MM.1S (cell line): ENCODE measurements around the gene MYOF.

ENCODE experiments used
- DNase-seq: peaks from one replicate; pipeline ENCODE4 v3.0.0-alpha.2; 2015
- H2AFZ ChIP-seq: fragments of 300-600 bp; sonication (generic); 2 replicates; pipeline ENCODE4 v1.6.0; 2016; ENCODE audit warnings: antibody characterized with exemption, low read length
- H3F3A ChIP-seq: fragments of 300-600 bp; sonication (generic); 2 replicates; pipeline ENCODE4 v1.6.1; 2016; ENCODE audit warnings: mild to moderate bottlenecking, antibody characterized with exemption, low read length, moderate library complexity, mixed read lengths; ENCODE audit not compliant: insufficient read depth
- H3K27ac ChIP-seq: fragments of 300-600 bp; sonication (generic); 2 replicates; pipeline ENCODE4 v1.5.1; 2016; ENCODE audit warnings: mild to moderate bottlenecking, low read length
- H3K27me3 ChIP-seq: fragments of 300-600 bp; sonication (generic); replicated peaks from 2 replicates; pipeline ENCODE4 v1.6.0; 2016; ENCODE audit warnings: low read length; ENCODE audit not compliant: insufficient read depth
- H3K36me3 ChIP-seq: fragments of 300-600 bp; sonication (generic); replicated peaks from 2 replicates; pipeline ENCODE4 v1.6.1; 2016; ENCODE audit warnings: mild to moderate bottlenecking, low read length, mixed read lengths; ENCODE audit not compliant: insufficient read depth
- H3K4me1 ChIP-seq: fragments of 300-600 bp; sonication (generic); 2 replicates; pipeline ENCODE4 v1.6.1; 2016; ENCODE audit warnings: low read length, mixed read lengths
- H3K4me2 ChIP-seq: fragments of 300-600 bp; sonication (generic); 2 replicates; pipeline ENCODE4 v1.6.0; 2016; ENCODE audit warnings: low read depth, low read length
- H3K4me3 ChIP-seq: fragments of 300-600 bp; sonication (generic); 2 replicates; pipeline ENCODE4 v1.5.1; 2016; ENCODE audit warnings: low read length, mixed read lengths
- H3K79me2 ChIP-seq: fragments of 300-600 bp; sonication (generic); 2 replicates; pipeline ENCODE4 v1.6.1; 2016; ENCODE audit warnings: mixed run types, low read length, mixed read lengths
- H3K9ac ChIP-seq: fragments of 300-600 bp; sonication (generic); 2 replicates; pipeline ENCODE4 v1.6.1; 2016; ENCODE audit warnings: low read length, mixed read lengths
- H3K9me2 ChIP-seq: fragments of 300-600 bp; sonication (generic); replicated peaks from 2 replicates; pipeline ENCODE4 v1.6.1; 2016; ENCODE audit warnings: mild to moderate bottlenecking, low read length, mixed read lengths; ENCODE audit not compliant: insufficient read depth
- H3K9me3 ChIP-seq: fragments of 300-600 bp; sonication (generic); replicated peaks from 2 replicates; pipeline ENCODE4 v1.6.1; 2016; ENCODE audit warnings: mild to moderate bottlenecking, low read length, mixed read lengths; ENCODE audit not compliant: insufficient read depth
- H4K20me1 ChIP-seq: fragments of 300-600 bp; sonication (generic); 2 replicates; pipeline ENCODE4 v1.6.1; 2016; ENCODE audit warnings: mild to moderate bottlenecking, low read length, moderate library complexity, mixed read lengths; ENCODE audit not compliant: insufficient read depth
- EZH2 ChIP-seq: fragments of 300-600 bp; sonication (generic); optimal IDR thresholded peaks from 2 replicates; pipeline ENCODE3; 2017; ENCODE audit warnings: low read depth, mild to moderate bottlenecking, antibody characterized with exemption, low read length, mixed read lengths
- EZH2phosphoT487 ChIP-seq: fragments of 300-600 bp; sonication (generic); IDR thresholded peaks from 2 replicates; pipeline ENCODE4 v1.6.1; 2018; ENCODE audit warnings: antibody characterized with exemption, low read length
- TF ChIP-seq, protein P1 (sequence below): fragments of 300-600 bp; sonication (generic); IDR thresholded peaks from 2 replicates; pipeline ENCODE4 v1.5.1; 2016; ENCODE audit warnings: antibody characterized with exemption, low read length, mixed read lengths

MYOF gene

GRCh38 chr10:93447970-93448369 lies 34.2 kb downstream of the MYOF start:
- Histone ChIP-seq H3K9ac (no peak overlapping the region), H3F3A (no peaks in the 10 kb centered on the region), H3K4me3 (no peak overlapping the region), H3K36me3 (no peaks in the 10 kb centered on the region), H3K9me2 (no peaks in the 10 kb centered on the region), H3K4me2 (no peak overlapping the region), H4K20me1 (no peaks in the 10 kb centered on the region), H3K27ac (no peak overlapping the region), H2AFZ (no peak overlapping the region), H3K4me1 (no peaks in the 10 kb centered on the region), H3K79me2 (no peaks in the 10 kb centered on the region), H3K27me3 (no peaks in the 10 kb centered on the region), H3K9me3 (no peaks in the 10 kb centered on the region)
- no peak for TF ChIP-seq EZH2
- TF ChIP-seq, protein P1, sequence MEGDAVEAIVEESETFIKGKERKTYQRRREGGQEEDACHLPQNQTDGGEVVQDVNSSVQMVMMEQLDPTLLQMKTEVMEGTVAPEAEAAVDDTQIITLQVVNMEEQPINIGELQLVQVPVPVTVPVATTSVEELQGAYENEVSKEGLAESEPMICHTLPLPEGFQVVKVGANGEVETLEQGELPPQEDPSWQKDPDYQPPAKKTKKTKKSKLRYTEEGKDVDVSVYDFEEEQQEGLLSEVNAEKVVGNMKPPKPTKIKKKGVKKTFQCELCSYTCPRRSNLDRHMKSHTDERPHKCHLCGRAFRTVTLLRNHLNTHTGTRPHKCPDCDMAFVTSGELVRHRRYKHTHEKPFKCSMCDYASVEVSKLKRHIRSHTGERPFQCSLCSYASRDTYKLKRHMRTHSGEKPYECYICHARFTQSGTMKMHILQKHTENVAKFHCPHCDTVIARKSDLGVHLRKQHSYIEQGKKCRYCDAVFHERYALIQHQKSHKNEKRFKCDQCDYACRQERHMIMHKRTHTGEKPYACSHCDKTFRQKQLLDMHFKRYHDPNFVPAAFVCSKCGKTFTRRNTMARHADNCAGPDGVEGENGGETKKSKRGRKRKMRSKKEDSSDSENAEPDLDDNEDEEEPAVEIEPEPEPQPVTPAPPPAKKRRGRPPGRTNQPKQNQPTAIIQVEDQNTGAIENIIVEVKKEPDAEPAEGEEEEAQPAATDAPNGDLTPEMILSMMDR, result no peak
- TF ChIP-seq EZH2phosphoT487, result no peak
- no peak for DNase-seq

DNA sequence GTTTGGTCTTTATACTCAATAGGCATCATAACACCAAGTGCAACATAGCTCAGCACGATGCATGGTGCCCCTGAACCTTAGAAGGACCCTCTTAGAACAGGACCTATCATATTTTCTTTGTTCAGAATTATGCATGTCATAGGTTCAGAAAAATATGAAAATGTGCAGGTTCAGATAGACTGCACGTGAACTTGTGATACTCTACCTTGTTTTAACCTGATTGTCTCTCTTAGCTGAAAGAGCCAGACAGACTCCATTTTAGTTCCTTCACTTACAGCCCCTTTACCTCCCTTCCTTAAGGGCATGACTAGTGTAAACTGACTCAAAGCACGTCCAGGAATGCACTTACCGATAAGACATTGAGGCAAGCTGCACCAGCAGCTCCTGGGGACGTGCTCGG lies 35.1 kb downstream of the MYOF start:
- Histone ChIP-seq H3K4me1 (no peaks in the 10 kb centered on the region), H3K9ac (no peak overlapping the region), H3K79me2 (no peaks in the 10 kb centered on the region), H3K36me3 (no peaks in the 10 kb centered on the region), H3K27me3 (no peaks in the 10 kb centered on the region), H2AFZ (no peak overlapping the region), H3K9me2 (no peaks in the 10 kb centered on the region), H4K20me1 (no peaks in the 10 kb centered on the region), H3K9me3 (no peaks in the 10 kb centered on the region), H3K4me2 (no peak overlapping the region), H3K4me3 (no peak overlapping the region), H3F3A (no peaks in the 10 kb centered on the region), H3K27ac (no peak overlapping the region)
- no peak for DNase-seq
- TF ChIP-seq EZH2phosphoT487, result no peak
- TF ChIP-seq, protein P1, result no peak
- no peak for TF ChIP-seq EZH2

GRCh38 chr10:93445978-93446720 lies 36.0 kb downstream of the MYOF start:
- no peaks in the 10 kb centered on the region for H3F3A ChIP-seq
- H3K9me2 ChIP-seq, result no peaks in the 10 kb centered on the region
- H3K9me3 ChIP-seq, result no peaks in the 10 kb centered on the region
- no peaks in the 10 kb centered on the region for H4K20me1 ChIP-seq
- no peaks in the 10 kb centered on the region for H3K79me2 ChIP-seq
- no peak overlapping the region for H3K27ac ChIP-seq
- DNase-seq, result no peak
- no peaks in the 10 kb centered on the region for H3K27me3 ChIP-seq
- H3K4me2 ChIP-seq, result no peak overlapping the region
- H3K4me1 ChIP-seq, result no peaks in the 10 kb centered on the region
- H3K36me3 ChIP-seq, result no peaks in the 10 kb centered on the region
- H2AFZ ChIP-seq, result no peak overlapping the region
- no peak overlapping the region for H3K9ac ChIP-seq
- no peak overlapping the region for H3K4me3 ChIP-seq
- TF ChIP-seq EZH2, result no peak
- TF ChIP-seq EZH2phosphoT487, result no peak
- TF ChIP-seq, protein P1, result no peak
